SK-N-SH treated with all-trans-retinoic acid at 6 μM for 48 hours (cell line): ENCODE results near the gene KXD1.
A peak's percentile ranks its signal among the peaks of the same experiment; 100 is the strongest.
"Not testable (repeated sequence)": the region's sequence is repeated elsewhere in the genome, so short reads cannot be mapped to it uniquely, and the experiment has no call there.

Experiments used
- ATAC-seq: fragments of 200-7000 bp; cut with Tn5 transposase; 3 replicates; pipeline ENCODE4 v1.9.1; 2020; ENCODE audit warnings: mild to moderate bottlenecking, moderate library complexity
- ARNTL ChIP-seq: fragments of 450-650 bp; formaldehyde crosslinking; IDR thresholded peaks from 2 replicates; pipeline ENCODE4 v1.5.0; 2020; ENCODE audit warnings: low read depth, mild to moderate bottlenecking, moderate library complexity, borderline replicate concordance
- BACH2 ChIP-seq: fragments of 250-450 bp; sonication (Bioruptor Pico); IDR thresholded peaks from 2 replicates; pipeline ENCODE4 v1.9.0; 2021; ENCODE audit warnings: mild to moderate bottlenecking, borderline replicate concordance
- CREB5 ChIP-seq: fragments of 250-450 bp; sonication (Bioruptor Pico); IDR thresholded peaks from 2 replicates; pipeline ENCODE4 v1.5.1; 2020; ENCODE audit warnings: low read depth, mild to moderate bottlenecking, moderate library complexity
- CSRNP3 ChIP-seq: fragments of 250-450 bp; sonication (Bioruptor Pico); IDR thresholded peaks from 2 replicates; pipeline ENCODE4 v1.5.1; 2021; ENCODE audit warnings: mild to moderate bottlenecking, moderate library complexity
- ESRRG ChIP-seq: fragments of 250-450 bp; sonication (Bioruptor Pico); IDR thresholded peaks from 2 replicates; pipeline ENCODE4 v1.6.1; 2021; ENCODE audit warnings: mild to moderate bottlenecking
- GLIS3 ChIP-seq: fragments of 250-450 bp; sonication (Bioruptor Pico); IDR thresholded peaks from 2 replicates; pipeline ENCODE4 v1.5.0; 2020; ENCODE audit warnings: mild to moderate bottlenecking, moderate library complexity
- ISL1 ChIP-seq: fragments of 250-450 bp; sonication (Bioruptor Pico); IDR thresholded peaks from 2 replicates; pipeline ENCODE4 v2.1.2; 2022; ENCODE audit warnings: mild to moderate bottlenecking, moderate library complexity
- OSR1 ChIP-seq: fragments of 250-450 bp; sonication (Bioruptor Pico); IDR thresholded peaks from 2 replicates; pipeline ENCODE4 v1.8.0; 2022; ENCODE audit warnings: moderate library complexity, mild to moderate bottlenecking, inconsistent platforms
- PATZ1 ChIP-seq: fragments of 250-450 bp; sonication (Bioruptor Pico); IDR thresholded peaks from 2 replicates; pipeline ENCODE4 v1.8.0; 2020; ENCODE audit warnings: mild to moderate bottlenecking, moderate library complexity, borderline replicate concordance
- PPARA ChIP-seq: fragments of 250-450 bp; sonication (Bioruptor Pico); IDR thresholded peaks from 2 replicates; pipeline ENCODE4 v1.5.0; 2020; ENCODE audit warnings: mild to moderate bottlenecking, borderline replicate concordance
- RARB ChIP-seq: fragments of 250-450 bp; sonication (Bioruptor Pico); IDR thresholded peaks from 2 replicates; pipeline ENCODE4 v1.8.0; 2021; ENCODE audit warnings: mild to moderate bottlenecking, moderate library complexity
- SNAI2 ChIP-seq: fragments of 250-450 bp; sonication (Bioruptor Pico); IDR thresholded peaks from 2 replicates; pipeline ENCODE4 v1.5.0; 2020; ENCODE audit warnings: mild to moderate bottlenecking, moderate library complexity
- TCF4 ChIP-seq: fragments of 250-450 bp; sonication (Bioruptor Pico); IDR thresholded peaks from 2 replicates; pipeline ENCODE4 v1.8.0; 2021; ENCODE audit warnings: mild to moderate bottlenecking, moderate library complexity, borderline replicate concordance
- TOX ChIP-seq: fragments of 250-450 bp; sonication (Bioruptor Pico); IDR thresholded peaks from 2 replicates; pipeline ENCODE4 v1.8.0; 2021; ENCODE audit warnings: mild to moderate bottlenecking, moderate library complexity, borderline replicate concordance
- TSHZ2 ChIP-seq: fragments of 250-450 bp; sonication (Bioruptor Pico); IDR thresholded peaks from 2 replicates; pipeline ENCODE4 v1.5.0; 2020; ENCODE audit warnings: mild to moderate bottlenecking, moderate library complexity
- ZC3H10 ChIP-seq: fragments of 250-450 bp; sonication (Bioruptor Pico); IDR thresholded peaks from 2 replicates; pipeline ENCODE4 v1.5.1; 2021; ENCODE audit warnings: mild to moderate bottlenecking, moderate library complexity
- ZFP3 ChIP-seq: fragments of 250-450 bp; sonication (Bioruptor Pico); IDR thresholded peaks from 2 replicates; pipeline ENCODE4 v1.5.0; 2020; ENCODE audit warnings: mild to moderate bottlenecking, moderate library complexity
- ZFP30 ChIP-seq: fragments of 450-650 bp; formaldehyde crosslinking; IDR thresholded peaks from 2 replicates; pipeline ENCODE4 v1.5.0; 2022; ENCODE audit warnings: mild to moderate bottlenecking, moderate library complexity
- ZNF565 ChIP-seq: fragments of 450-650 bp; formaldehyde crosslinking; conservative IDR thresholded peaks from 2 replicates; pipeline ENCODE4 v1.5.0; 2020; ENCODE audit warnings: low read depth, mild to moderate bottlenecking, moderate library complexity
- ZNF70 ChIP-seq: fragments of 450-650 bp; formaldehyde crosslinking; IDR thresholded peaks from 2 replicates; pipeline ENCODE4 v1.5.0; 2020; ENCODE audit warnings: mild to moderate bottlenecking, moderate library complexity

Gene KXD1

GRCh38 chr19:18590273-18591272 is 32.9 kb downstream of the KXD1 start:
- peak; percentile 59 for ATAC-seq
- TF ChIP-seq BACH2 (CRISPR knock-in tag): no peak
- TF ChIP-seq RARB: no peak
- no peak for TF ChIP-seq SNAI2 (CRISPR knock-in tag)
- TF ChIP-seq CREB5: no peak
- no peak for TF ChIP-seq GLIS3 (CRISPR knock-in tag)
- TF ChIP-seq ZNF565 (CRISPR knock-in tag): no peak
- TF ChIP-seq ISL1: no peak
- TF ChIP-seq ZFP30 (CRISPR knock-in tag): no peak
- TF ChIP-seq TOX (CRISPR knock-in tag): no peak
- TF ChIP-seq PATZ1 (CRISPR knock-in tag): no peak

GRCh38 chr19:18591735-18592385 is 34.2 kb downstream of the KXD1 start:
- TF ChIP-seq GLIS3 (CRISPR knock-in tag) (no peak), TCF4 (CRISPR knock-in tag) (peak; percentile 71; the same call in 1 of the 2 replicates), ESRRG (CRISPR knock-in tag) (no peak), CSRNP3 (CRISPR knock-in tag) (no peak)
- no peak for ATAC-seq

- not testable (repeated sequence) for ATAC-seq
Measured at GRCh38 chr19:18592732-18593131, 35.1 kb downstream of the KXD1 start.

GRCh38 chr19:18593367-18594095 is 35.9 kb downstream of the KXD1 start:
- TF ChIP-seq OSR1 (CRISPR knock-in tag): no peak
- no peak for TF ChIP-seq ARNTL (CRISPR knock-in tag)
- TF ChIP-seq ISL1: no peak
- TF ChIP-seq PPARA (CRISPR knock-in tag): no peak
- no peak for TF ChIP-seq SNAI2 (CRISPR knock-in tag)
- no peak for TF ChIP-seq ZFP3 (CRISPR knock-in tag)
- TF ChIP-seq ZC3H10 (CRISPR knock-in tag): no peak
- TF ChIP-seq BACH2 (CRISPR knock-in tag): no peak
- TF ChIP-seq ZNF70: no peak
- no peak for TF ChIP-seq ESRRG (CRISPR knock-in tag)
- no peak for TF ChIP-seq ZFP30 (CRISPR knock-in tag)
- no peak for TF ChIP-seq PATZ1 (CRISPR knock-in tag)
- TF ChIP-seq TSHZ2: no peak
- no peak for TF ChIP-seq TOX (CRISPR knock-in tag)
- TF ChIP-seq, all 23 proteins: peak for 0
- no peak for ATAC-seq
